NCI-H146 treated with DMSO at 0.1 percent for 48 hours (cell line): ENCODE results near the gene ATP6V0E1.
"Not testable (repeated sequence)": the region's sequence is repeated elsewhere in the genome, so short reads cannot be mapped to it uniquely, and the experiment has no call there.

Experiments
- DNase-seq: peaks from one replicate; lab custom pipeline; 2025; ENCODE audit not compliant: unreplicated experiment; lab: John Stamatoyannopoulos, UW

Gene ATP6V0E1

DNA sequence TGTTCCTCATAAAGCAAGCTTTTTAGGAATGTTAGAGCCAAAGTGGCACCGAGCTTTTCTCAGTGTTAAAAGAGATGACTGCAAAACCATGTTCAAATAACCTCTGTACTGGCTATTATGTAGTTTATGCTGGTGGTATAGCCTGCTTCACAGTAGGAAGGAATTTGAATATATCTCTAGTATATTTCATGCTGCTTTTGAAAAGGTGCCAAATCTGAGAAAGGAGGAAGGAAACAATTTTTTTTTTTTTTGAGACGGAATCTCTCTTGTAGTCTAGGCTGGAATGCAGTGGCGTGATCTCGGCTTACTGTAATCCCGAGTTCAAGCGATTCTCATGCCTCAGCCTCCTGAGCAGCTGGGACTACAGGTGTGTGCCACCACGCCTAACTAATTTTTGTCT is 86.1 kb downstream of the ATP6V0E1 start:
- DNase-seq: no peak

DNA sequence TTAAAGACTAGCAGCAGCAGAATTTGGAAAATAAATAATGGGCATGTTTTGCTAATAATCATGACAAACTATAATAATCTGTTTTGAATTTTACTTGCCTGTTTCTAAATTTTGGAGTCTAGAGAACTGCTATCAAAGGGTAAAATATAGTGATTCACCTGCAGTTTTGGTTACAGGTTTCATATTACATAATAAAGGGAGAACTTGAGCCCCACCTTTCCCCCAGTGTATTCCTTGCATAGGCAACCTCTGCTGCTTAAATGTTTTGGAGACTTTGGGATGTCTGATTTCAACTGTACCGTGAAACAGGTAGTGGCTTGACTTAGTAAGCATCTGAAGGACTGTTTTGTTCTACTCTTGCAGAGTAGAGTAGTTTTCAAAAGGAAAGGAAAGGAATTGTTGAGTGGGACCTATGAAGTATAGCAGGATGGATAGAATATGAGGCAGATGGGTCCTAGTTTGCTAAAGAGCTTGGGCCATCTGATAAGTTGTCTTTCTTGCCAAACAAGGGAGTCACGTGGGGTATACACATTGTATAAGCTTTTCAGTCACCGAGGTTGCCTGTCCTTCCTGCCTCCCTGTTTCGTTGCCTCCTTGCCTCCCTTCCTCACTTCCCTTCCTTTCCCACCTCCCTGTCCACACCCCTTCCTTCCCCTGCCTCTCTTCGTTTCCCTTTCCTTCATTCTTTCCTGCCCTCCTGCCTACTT is 91.7 kb downstream of the ATP6V0E1 start:
- DNase-seq: no peak

DNA sequence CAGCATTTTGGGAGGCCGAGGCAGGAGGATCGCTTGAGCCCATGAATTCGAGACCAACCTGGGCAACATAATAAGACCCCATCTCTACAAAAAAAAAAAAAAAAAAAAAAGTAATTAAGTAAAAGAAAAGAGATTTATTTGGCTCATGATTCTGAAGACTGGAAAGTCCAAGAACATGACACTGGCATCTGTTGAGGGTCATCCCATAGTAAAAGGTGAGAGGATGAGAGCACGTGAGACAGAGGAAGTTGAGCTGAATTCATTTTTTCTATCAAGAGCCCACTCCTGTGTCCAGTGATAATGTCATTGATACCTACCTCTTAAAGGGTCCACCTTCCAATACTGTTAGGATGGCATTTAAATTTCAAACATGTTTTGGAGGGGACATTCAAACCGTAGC is 92.4 kb downstream of the ATP6V0E1 start:
- no peak for DNase-seq

DNA sequence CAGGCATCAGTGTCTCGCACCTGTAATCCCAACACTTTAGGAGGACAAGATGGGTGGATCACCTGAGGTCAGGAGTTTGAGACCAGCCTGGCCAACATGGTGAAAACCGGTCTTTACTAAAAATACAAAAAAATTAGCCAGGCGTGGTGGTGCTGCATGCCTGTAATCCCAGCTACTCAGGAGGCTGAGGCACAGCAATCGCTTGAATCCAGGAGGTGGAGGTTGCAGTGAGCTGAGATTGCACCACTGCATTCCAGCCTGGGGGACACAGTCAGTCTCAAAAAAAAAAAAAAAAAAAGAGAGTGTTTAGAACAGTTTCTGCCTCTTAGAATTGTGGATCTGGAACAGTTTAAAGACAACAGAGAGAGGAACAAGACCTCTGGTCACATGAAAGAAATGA is 92.9 kb downstream of the ATP6V0E1 start:
- DNase-seq: not testable (repeated sequence)

DNA sequence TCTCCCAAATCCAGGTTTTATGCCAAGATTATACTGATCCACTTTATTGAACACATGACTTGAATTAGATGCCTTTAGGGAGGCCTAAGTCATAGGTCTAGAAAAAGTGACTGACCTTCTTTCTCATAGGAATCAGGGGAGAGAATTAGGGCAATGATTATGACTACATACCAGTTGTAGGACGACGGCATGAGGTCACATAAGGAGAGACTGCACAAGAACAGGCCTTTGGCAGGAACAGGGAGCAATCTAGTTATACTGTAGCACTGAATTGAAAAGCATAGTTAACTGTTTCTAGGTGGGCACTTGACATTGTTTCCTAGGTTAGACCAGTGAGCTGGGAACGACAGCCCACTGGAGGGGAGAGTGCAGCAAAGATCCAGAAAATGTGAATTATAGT is 95.3 kb downstream of the ATP6V0E1 start:
- DNase-seq: no peak
